Mesenteric fat pad (tissue), 1 donor: ENCODE data around the gene MDP1. TPM values are rescaled to one million over a fixed set of nuclear protein-coding genes. Genes with fewer than 3 reads are reported as not detected.
A peak's percentile ranks its signal among the peaks of the same experiment; 100 is the strongest.

Experiments used
- DNase-seq: peaks from one replicate; pipeline ENCODE4 v3.0.0-alpha.2; 2020; ENCODE audit warnings: low spot score
- long read RNA-seq: library from polyadenylated mRNA; unstranded; transcript quantifications from one replicate; pipeline ENCODE4 v2.0.0, GENCODE V29; 2020
- total RNA-seq: library from RNA; stranded (reverse); fragmentation: NEBNext Ultra II Directional; extraction: Animal tissue kit (Norgen Biotek cat#: 25700); gene quantifications from one replicate; pipeline ENCODE4 v1.2.1, GENCODE V29; 2021
- donor health status: DM: yes; HTN: yes; CAD: no.

Gene MDP1
- 10.3 TPM for total RNA-seq
- long read RNA-seq, partial matches to known transcripts = 0 of 4 reads
- long read RNA-seq, other reads (novel, unspliced or antisense) = 1 of 4 reads

DNA sequence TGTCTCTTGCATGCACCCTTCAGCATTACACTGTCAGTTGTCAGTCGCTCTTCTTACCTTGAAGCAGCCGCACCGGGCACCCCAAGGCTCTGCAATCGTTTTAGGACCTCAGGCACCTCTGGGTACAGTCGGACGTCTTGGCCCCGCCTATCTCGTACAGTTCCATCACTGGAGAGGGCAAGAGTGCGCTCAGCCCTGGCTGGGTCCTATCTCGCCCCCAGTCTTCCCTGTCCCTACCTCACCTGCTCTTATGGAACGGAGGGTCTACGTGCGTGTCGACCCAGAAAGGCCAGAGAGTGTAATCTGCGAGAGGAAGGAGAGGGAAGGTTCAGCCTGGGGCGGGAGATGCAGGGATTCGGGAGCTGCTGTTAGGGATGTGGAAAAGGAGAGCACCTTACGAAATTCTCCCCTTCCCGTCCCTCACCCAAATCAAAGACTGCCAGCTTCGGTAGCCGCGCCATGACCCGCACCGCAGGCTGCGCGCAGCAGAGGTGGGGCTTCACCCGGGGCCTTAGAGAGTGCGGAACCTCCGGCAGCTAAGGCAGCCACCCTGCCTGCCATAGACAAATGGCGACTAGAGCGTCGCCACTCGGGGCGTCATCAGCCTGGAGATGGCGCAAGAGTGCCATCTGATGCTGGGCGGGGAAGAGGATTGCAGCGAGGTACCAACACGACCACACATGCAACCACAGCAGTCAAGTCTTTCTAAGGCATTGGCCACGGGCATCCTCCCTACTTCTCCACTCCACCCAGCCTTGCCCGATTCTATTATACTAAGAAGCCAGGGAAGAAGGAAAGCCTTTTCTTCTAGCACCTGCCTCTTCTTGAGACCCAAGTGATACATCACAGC, at the start of gene MDP1:
MDP1 (minus strand) TSS at position 572 of the 850 bp plus-strand sequence; CDS start at position 461, 111 bp downstream.
- peak; percentile 93 for DNase-seq

DNA sequence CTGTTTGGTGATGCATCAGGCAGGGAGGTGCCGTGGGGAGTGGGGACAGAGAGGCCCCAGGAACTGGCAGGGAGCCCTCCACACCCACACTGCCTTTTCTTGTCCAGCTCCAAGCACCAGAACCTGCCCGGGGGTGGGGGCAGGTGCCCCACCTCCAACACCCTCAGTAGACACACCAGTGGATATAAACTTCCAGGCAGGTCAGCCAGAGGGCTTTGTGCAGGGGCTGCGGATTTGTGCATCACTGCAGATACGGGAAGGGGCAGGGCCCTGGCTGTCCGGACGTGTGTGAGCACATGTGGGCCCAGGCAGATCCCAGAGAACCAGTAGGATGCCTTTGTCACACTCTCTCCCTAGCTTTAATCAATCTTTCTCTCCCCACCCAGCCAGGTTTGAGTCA, 48.4 kb upstream of the MDP1 start:
- DNase-seq = no peak

DNA sequence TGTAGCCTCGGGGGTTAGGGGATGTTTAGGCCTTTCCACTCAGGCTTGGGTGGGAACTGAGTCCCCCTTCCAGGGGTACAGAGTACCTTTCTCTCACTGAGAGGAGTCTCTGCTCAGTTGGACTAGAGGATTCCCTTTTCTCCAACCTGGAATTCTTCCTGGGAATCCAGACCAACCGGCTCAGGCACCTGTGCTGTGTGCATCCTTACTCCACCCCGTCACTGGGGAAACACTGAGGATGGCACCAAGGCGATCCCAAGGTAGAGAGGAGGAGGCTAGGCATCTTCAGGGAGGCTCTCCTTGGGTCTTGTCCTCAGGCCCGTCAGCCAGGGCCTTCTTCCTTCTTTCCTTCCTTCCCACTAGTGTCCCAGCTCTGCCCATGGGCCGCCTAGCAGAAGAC, 48.0 kb upstream of the MDP1 start:
- no peak for DNase-seq

DNA sequence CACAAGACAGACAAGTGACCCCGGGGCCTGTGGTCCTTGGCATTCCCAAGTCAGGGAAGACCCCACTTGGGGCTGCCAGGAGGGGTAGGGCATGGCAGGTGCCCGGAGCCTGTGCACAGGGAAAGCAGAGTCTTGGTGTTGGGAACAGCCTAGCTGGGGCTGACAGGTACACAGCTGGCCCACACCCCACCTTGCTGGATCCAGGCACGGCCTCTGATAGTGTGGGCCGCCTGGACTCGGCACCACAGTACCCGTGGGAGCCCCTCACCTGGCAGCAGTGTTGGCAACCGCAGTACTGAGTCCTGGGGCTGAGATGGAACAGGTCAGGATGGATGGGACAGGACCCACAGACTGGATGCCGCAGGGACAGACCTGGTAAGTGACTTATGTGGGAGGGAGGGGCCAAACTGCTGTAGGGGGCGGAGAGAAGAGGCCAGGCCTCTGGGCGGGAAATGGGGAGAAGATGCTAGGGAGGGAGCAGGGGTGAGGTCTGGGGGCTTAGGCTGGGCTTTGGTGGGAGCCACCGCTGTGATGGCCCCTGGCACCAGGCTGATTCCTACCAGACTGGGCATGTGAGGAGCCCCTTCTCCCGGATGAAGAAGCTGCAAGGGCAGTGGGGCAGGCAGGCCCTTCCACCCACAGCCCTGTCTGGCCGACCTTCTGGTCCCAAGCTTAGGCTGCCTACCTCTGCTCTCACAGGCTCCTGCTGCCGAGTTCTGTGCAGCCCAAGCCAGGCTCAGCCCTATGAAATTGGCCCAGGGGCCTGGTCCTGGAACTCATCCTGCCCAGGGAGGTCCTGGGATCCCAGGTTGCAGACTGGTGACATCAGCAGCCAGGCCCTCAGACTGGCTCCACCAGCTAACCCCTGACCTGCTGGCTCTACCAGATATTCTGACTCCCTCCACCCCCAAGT, 47.2 kb upstream of the MDP1 start, which contains the start of gene TGM1:
TGM1 (minus strand) TSS at position 357 of the 913 bp plus-strand sequence. CDS start 825 bp downstream, outside the sequence.
- DNase-seq = no peak

DNA sequence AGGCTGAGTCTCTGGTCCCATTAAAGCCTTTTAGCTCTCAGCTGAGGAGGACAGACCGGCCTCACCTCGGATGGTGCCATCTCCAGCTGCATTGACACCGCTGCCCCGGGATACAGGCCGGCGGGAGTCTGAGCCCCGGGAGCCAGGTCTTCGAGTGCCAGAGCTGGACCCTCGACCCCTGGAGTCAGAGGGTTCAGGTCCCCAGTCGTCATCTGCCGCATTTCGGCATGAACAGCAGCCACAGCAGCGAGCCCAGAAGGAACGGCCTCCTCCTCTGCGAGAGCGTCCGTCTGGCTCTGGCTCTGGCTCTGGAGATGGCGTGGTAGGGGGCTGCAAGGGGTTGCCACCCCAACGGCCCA, 46.1 kb upstream of the MDP1 start:
- no peak for DNase-seq

DNA sequence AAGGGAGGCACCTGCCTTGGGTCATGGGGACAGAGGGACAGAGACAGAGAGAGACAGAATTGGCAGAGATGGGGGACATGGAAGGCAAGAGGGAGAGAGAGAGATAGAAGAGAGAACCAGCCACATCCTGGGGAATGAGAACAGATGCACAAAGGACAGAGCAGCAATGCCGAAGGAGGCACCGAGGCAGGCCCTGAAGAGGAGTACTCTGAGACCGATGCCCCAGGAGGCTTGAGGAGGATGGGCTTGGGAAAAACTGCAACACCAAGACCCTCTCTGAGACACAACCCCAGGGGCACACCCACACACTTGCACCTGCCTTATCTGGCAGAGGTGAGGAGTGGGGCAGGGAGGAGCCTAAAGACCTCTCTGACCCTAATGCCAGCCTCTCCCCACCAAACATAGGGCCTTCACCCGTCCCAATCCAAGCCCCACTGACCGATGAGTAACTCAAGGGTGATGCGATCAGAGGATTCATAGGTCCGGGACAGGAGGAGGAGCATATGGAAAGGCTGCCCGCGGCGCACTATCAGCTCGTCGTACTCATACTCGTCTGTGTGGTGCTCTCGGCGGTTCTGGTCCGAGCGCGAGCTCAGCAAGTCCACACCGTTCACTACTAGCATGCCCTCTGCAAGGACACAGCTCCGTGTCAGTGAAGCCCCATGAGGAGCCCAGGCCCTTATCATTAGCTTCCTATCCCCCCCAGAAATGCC, 45.5 kb upstream of the MDP1 start:
- no peak for DNase-seq

DNA sequence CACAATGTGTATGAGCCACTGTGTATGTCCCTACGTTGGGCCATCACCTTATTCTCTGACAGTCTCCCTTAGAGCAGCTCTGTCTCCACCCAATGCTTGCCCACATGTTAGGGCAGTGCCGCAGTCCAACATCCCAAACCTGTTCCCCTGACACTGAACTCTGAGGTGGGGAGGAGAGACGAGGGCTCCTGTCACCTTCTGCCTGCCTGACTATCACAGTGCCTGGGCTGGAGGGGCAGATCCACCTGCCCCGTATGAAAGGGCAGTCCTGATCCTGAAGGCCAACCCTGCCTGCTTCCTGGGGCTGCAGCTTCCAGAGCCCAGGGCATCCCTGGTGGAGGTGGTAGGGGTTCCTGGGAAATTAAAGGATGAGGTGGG, 44.9 kb upstream of the MDP1 start:
- DNase-seq = no peak

DNA sequence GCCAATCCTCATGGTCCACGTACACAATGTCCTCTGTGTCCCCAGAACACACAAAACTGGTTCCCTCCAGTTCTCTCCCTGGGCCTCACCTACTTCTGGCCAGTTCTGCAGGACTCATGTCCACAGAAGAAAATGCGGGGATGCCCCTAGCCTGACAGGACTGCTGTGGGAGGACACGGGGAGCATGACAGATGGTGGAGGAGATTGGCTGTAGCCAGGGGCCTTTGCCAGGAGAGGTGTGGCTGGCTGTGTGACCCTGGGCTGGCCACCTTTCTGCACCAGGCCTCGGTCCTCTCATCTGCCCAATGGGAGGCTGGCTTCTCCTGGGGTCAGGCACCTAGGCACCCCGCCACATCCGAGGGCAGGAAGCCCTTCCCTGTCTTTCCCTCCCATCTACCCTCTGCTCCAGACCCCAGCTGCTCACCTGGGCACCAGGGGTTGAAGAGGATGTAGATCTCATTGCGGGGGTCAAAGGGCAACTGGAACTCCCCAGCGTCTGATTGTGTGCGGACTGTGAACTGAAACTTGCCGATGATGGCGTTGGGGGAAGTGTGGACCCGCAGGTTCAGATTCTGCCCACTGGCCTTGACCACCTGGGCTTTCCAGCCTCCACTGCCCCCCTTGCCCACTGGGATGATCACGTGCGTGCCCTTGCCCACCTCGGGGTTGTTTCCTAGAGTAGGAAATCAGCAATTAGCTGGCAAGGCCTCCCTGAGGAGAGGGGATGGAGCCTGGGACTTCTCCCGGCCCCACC, 44.3 kb upstream of the MDP1 start:
- no peak for DNase-seq

DNA sequence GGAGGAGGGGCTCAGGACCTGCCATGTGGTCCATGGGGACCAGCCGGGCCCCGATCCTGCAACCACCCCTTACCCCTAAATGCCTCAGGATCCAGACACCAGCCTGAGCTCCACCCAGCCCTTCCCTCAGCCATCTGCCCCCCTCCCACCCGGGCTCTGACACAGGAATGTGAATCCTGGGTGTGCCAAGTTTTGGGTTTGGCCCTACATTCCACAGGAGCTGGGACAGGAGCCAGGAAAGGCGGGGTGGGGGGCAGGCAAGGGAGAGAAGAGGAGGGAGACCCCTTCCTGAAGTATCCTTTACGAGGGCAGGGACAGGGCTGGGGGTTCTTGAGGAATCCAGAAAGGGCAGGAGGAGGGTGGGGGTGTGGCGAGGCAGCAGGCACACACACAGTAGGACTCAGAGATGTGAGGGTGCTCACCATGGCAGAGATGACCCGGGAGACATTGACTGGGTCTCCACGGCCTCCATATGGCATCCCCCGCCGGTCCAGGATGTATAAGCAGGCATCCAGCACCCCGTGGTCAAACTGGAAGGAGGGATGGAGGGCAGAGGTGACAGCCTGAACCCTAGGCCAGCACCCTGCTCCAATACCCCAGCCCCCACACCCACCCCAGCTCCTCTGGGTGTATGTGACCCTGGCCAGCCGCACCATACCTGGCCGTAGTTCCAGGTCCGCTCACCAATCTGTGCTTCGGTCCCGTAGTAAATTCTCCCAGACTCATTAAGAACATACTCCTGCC, 43.6 kb upstream of the MDP1 start:
- no peak for DNase-seq

DNA sequence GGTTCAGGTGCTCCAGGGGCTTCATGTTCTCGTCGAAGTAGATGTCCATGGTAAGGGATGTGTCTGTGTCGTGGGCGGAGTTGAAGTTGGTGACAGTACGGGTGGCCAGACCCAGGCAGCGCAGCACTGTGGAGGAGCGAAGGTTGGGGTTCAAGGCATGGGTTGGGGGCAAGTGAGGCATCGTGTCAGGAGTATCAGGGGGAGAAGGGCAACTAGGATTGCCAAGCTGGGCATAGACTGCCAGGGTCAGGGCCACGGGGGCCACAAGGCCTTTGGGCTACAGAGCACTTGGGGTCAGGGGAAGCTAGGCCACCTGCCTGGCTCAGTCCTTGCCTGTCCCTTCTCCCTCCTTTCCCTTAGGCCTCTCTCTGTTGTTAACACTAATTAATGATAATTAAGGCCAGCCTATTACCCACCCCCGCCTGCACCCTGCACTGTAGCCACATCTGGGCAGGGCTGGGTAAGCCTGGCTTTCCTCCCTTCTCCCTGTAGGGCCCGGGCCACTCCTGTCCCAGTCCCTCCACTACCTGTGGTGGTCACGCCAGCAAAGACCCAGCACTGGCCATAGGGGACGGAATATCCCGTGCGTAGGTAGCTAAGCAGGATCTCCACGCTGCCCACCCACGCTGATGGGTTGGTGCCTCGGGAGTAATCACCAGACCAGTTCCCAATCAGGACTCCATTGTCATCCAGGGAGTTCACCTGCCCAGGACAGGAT, 42.8 kb upstream of the MDP1 start:
- no peak for DNase-seq

DNA sequence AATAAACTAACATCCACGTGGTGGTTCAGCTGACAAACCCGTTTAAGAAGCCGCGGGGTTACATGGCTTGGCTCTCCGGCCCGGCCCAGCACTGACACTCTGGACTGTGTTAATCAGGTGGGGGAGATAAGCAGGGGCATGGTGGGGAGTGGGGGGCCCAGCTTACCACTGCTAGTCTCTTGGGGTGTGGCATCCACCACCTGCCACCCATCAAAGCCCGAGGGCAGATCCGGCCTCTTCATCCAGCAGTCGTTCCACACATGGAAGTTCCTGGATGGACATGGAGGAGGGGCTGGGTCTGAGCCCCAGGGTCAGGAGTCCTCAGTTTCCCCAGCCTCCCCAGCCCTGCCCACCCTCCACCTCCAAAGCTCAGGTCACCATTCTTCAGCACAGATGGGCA, 42.3 kb upstream of the MDP1 start:
- DNase-seq = no peak

DNA sequence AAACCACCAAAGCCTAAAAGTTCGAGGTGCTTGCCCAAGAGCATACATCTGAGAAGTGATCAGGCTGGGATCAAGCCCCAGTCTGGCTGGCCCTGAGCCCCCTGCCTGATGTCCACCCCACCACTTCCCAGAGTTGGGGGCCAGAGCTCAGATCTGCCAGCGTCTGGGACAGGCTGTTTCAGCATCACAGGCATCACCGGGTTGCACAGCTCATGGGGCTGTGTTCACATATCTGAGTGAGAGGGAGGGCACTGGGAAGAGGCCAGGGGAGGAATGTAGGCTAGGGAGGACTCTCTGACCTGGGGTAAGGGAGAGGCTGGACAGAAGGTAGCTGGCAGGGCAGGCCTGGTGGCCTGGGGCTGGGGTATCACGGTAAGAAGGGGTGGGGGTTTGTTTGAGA, 41.1 kb upstream of the MDP1 start:
- no peak for DNase-seq

DNA sequence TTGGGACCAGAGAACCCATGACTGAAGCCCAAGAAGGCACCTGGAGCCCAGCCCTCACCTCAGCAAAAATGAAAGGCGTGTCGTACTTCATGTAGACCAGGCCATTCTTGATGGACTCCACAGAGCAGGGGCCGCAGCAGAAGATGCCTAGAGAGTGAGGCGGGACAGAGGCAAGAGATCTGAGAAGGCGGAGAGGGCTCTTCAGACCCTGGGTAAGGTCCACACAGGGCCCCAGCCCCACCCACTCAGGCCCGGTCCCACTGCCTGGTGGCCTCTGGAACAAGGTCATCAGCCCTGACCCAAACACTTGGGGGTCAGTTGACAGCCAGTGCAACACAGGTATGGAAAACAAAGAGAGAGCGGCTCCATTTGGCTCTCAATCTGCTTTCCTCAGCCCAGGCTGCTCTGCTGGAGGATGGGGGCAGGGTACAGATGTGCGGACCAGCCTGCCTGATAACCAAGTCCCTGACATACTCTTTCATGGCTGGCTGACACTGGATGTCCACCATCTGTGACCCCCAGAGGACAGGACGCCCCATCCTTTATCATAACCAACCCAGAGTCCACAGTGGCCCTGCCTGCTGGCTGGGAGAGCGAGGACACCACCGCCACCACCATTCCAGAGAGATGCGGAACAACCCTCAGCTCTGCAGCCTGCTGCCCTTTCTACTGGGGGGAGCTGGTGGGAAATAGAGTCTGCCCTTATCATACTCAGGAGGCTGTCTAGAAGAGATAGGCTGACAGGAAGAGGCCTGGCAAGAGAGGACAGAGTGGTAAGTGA, 40.3 kb upstream of the MDP1 start:
- no peak for DNase-seq

DNA sequence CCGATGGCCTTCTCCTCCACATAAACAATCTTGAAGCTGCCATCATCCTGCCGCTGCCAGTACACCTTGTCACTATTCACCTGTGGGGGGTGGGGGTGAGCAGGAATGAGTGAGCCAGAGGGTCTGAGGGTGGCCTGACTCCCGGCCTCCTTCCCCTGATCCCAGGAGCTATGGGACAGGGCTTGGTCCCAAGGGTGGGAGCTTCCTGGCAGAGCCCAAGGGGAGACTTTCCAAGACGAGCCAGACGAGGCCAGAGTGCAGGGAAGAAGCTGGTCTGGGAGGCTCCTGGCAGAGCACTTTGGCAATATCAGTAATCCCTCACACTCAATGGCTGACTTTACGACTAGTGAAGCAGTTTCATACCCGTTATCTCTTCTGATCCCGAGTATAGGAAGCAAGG, 39.6 kb upstream of the MDP1 start:
- no peak for DNase-seq

DNA sequence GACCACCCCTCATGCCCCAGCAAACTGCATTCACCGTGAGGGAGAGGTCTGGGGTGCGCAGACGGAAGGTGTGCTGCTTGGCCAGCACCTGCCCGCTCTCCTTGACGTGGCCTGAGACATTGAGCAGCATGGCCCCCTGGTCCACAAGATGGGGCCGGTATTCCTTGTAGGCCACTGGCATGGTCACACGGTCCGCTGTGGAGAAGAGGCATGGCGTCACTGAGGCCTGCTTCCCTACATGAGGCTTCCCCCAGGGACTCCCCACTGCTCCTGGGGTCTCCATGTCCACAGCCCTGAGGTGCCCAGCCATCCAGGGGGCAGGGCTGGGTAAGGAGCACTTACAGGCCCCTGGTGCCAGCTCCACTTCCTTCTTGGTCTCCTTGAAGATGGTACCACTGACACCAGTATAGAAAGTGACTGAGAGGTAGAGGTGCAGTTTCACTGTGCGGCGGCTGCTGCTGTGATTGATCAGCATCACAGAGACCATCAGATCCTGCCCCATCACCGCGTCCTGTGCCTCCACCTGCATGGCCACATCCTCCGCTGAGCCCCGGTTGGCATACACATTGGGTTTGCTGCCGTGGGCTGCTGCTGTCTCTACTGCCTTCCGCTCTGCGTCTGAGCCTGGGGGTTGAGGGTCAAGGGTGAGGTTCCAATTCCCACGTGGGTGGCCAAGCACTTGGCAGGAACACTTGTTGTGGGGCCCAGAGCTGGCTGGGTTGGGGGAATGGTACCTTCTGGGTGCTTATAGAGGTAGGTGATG, 38.9 kb upstream of the MDP1 start:
- DNase-seq = no peak

DNA sequence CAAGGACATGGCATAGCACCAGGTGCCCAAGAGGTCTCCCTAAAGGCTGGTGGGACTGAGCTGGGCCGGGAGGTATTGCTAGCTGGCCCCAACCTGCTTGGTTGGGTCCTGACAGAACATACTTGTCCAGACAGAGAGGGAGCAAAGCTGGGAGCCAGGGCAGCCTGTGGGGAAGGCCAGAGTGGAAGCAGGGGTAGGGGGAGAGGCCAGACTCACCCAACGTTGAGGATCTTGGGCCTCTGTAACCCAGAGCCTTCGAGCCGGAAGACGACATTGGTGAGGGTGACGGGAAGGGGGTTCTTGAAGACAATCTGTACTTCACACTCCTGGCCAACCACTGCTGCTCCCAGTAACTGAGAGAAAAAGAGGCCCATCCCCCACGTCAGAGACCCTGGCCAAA, 38.1 kb upstream of the MDP1 start:
- no peak for DNase-seq

DNA sequence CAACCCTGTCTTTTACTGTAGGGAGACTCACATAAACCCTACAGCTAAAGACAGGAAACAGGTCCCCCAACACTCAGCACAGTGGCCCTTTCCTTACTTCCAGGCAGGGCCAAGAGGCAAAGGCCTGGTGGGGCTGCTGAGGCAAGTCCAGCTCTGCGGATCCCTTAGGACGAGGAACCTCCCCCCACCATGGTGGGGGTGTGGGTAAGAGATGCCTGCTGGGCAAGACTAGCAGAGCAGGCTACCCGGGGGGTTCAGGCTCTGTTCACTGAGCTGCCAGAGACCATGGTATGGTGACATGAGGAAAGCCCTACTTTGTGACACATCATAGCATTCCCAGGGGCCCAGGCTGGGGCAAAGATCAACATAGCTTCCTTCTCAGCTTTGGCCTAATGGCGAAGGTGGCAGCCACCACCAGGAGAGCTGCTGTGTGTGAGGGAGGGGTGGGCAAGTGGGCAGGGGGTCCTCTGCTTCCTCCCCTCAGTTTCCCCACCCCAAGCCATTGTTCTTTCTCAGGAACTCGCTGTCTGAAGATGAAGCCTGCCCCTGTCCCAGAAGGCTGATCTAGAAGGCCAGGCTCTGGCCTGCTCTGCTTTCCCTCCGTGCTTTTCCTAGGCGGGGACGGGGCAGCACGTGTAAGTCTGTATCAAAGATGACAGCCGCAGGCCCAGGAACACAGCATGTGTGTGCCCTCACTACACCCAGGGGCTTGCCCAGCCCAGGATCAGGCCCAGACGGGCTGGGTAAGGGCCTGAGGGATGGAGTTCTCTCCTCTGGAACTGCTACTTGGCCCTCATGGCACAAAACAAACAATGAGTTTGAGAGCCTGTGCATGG, 36.6 kb upstream of the MDP1 start:
- DNase-seq = peak; percentile 55
